WERI-Rb-1 (cell line): ENCODE results near the gene NDN.

Experiments
- DNase-seq: peaks from one replicate; pipeline ENCODE4 v3.0.0-alpha.2; 2020
- H3K27ac ChIP-seq: fragments of 250-450 bp; sonication (Bioruptor Pico); 2 replicates; pipeline ENCODE4 v1.5.1; 2020; ENCODE audit warnings: mild to moderate bottlenecking, moderate library complexity
- H3K27me3 ChIP-seq: fragments of 250-450 bp; sonication (Bioruptor Pico); 2 replicates; pipeline ENCODE4 v1.5.1; 2021; ENCODE audit warnings: mild to moderate bottlenecking, low read depth, moderate library complexity; ENCODE audit not compliant: insufficient read depth, severe bottlenecking
- H3K36me3 ChIP-seq: fragments of 250-450 bp; sonication (Bioruptor Pico); 2 replicates; pipeline ENCODE4 v1.5.1; 2020; ENCODE audit warnings: mild to moderate bottlenecking, moderate library complexity
- H3K4me3 ChIP-seq: 2 replicates; pipeline ENCODE4 v1.5.1; 2011; ENCODE audit warnings: low read depth, mild to moderate bottlenecking, control low read depth, low read length
- H3K9me3 ChIP-seq: fragments of 250-450 bp; sonication (Bioruptor Pico); 2 replicates; pipeline ENCODE4 v1.5.1; 2021; ENCODE audit warnings: mild to moderate bottlenecking, moderate library complexity; ENCODE audit not compliant: severe bottlenecking
- CTCF ChIP-seq: IDR thresholded peaks from 2 replicates; pipeline ENCODE4 v1.5.1; 2011; ENCODE audit warnings: low read depth, mild to moderate bottlenecking, control low read depth, inconsistent platforms, low read length

Gene NDN

GRCh38 chr15:23645371-23646164 lies 41.5 kb downstream of the NDN start:
- no peaks in the 10 kb centered on the region for H3K9me3 ChIP-seq
- H3K36me3 ChIP-seq = no peaks in the 10 kb centered on the region
- H3K4me3 ChIP-seq = no peak overlapping the region
- peak; percentile 37 for DNase-seq
- TF ChIP-seq CTCF = peak; percentile 73
- H3K27me3 ChIP-seq = peaks cover 42% of the 10 kb centered on the region
- H3K27ac ChIP-seq = no peak overlapping the region

- H3K4me3 ChIP-seq = no peak overlapping the region
- H3K27me3 ChIP-seq = peaks cover 37% of the 10 kb centered on the region
- no peak for DNase-seq
- no peaks in the 10 kb centered on the region for H3K36me3 ChIP-seq
- H3K9me3 ChIP-seq = no peaks in the 10 kb centered on the region
- no peak for TF ChIP-seq CTCF
- no peak overlapping the region for H3K27ac ChIP-seq
Measured at GRCh38 chr15:23644829-23645228, 42.3 kb downstream of the NDN start.

- Histone ChIP-seq H3K4me3 (no peak overlapping the region), H3K27me3 (peaks cover 24% of the 10 kb centered on the region), H3K9me3 (no peaks in the 10 kb centered on the region), H3K27ac (no peak overlapping the region), H3K36me3 (no peaks in the 10 kb centered on the region)
- peak; percentile 88 for TF ChIP-seq CTCF
- DNase-seq = peak; percentile 63
Measured at GRCh38 chr15:23642413-23643044, 44.6 kb downstream of the NDN start.
